Left renal cortex interstitium (tissue), 4 donors: ENCODE results near the gene CNTN5. TPM values are rescaled to one million over a fixed set of nuclear protein-coding genes. Genes with fewer than 3 reads are reported as not detected.

Source experiments
- DNase-seq, 4 donors: peaks; one replicate each; pipeline ENCODE4 v3.0.0-alpha.2; 2013; ENCODE audit warnings: low read depth in 4 of 4, low spot score in 2 of 4, missing footprints in 1 of 4
- polyA plus RNA-seq, 4 donors: library from polyadenylated mRNA; unstranded; fragments of 120-200 nt; gene quantifications; one replicate each; pipeline ENCODE4 v1.2.1, GENCODE V29; 2013; ENCODE audit not compliant: insufficient read length in 4 of 4

Gene CNTN5
- polyA plus RNA-seq, 4 donors = 19.3 to 23.3 (median 20.7) TPM

- no peak for DNase-seq
These were observed 139.7 kb downstream of the CNTN5 start for GRCh38 chr11:99160447-99160846.

GRCh38 chr11:99162819-99163218, 142.1 kb downstream of the CNTN5 start:
- DNase-seq = no peak

GRCh38 chr11:99170591-99170990, 149.8 kb downstream of the CNTN5 start:
- DNase-seq = no peak

DNA sequence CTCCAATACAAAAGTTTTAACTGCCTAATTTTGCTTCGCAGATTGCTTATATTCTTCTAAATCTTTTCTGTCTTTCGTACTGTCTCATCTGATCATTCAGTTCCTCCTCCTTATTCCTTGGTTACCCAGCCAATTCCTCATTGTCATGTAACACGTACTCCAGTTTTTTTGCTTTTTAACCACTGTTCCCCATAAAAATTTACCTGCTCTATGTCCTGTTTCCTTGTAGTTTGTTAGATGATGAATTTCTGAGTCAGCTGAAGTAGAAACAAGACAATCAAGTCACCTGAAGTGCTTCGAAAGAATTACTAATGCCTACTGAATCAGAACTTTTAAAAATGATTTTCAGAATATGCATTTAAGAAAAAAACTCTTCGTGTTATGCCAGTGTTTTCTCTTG, 150.6 kb downstream of the CNTN5 start:
- DNase-seq = no peak

- no peak for DNase-seq
These were observed 155.7 kb downstream of the CNTN5 start for GRCh38 chr11:99176430-99176829.

DNA sequence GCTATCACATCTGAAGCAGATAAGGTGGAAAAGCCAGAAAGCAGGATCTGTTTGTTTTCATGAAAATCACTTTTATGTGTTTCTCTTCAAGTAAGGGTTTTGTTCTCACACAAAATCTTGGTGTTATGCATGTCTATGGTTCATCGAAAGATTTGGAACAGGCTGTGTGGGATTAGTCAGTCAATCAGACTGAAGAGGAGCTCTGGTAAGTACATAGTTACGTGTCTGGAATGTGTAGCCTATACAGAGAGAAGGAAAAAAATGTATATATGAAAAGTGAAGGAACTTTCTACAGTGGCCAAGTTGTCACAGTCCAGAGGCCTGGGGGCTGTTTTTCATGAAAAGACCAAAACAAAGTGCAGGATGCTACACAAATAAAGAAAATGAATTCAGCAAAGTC, 156.7 kb downstream of the CNTN5 start:
- DNase-seq = no peak

DNA sequence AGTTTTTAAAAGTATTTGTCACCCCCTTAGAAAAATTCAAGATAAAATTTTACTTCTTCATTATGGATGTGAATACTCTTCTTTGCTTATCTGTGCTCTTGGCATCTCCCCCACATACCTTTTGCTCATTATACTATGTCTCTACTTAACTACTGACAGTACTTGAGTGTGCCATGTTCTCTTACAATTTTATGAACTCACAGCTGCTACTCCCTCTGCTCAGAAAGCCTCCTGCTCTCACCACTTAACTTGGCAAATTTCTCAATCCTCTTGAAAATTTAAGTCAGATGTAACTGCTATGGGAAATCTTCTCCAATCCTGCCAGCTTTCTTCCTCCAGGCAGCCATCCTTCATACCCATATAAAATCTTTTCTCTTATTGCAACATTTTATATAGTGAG, 163.4 kb downstream of the CNTN5 start:
- DNase-seq = no peak

- DNase-seq = no peak
These were observed 167.5 kb downstream of the CNTN5 start for GRCh38 chr11:99188221-99188620.

DNA sequence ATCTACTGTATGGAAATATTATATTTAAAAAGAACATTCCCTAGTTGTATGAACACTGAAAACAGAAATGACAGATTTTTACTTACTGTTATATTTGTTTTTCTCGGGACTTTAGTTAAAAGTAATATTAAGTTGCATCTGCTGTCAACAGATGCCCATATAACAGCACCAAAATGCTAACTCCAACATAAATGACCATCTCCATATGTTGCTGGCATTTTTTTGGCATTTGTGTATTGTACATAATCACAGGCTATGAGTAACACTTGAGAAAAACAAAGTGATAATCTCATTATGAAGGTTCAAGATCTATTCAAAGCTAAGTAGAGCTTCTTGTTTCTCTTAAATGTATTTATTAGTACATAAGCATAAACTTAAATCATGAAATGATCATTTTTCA, 172.0 kb downstream of the CNTN5 start:
- DNase-seq = no peak

DNA sequence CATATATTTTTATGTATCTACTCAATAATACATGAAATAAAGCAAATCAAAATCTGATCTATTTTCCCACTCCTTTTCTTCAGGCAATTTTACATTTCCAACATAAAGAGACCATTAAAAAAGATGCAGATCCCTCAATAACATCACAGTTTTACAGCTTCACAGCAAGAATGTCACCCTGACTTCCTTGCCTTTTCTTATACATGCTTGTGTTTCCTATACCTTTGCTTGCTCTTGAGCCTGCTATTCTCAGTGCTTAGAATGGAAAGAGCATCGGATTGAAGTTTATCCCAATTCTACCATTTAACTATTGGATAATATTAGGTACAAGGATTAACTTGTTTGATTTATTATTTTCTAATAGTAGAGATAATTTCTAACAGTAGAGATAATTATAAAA, 176.7 kb downstream of the CNTN5 start:
- no peak for DNase-seq

GRCh38 chr11:99198215-99198614, 177.5 kb downstream of the CNTN5 start:
- DNase-seq = no peak

- no peak for DNase-seq
These were observed 178.6 kb downstream of the CNTN5 start for GRCh38 chr11:99199341-99199740.

DNA sequence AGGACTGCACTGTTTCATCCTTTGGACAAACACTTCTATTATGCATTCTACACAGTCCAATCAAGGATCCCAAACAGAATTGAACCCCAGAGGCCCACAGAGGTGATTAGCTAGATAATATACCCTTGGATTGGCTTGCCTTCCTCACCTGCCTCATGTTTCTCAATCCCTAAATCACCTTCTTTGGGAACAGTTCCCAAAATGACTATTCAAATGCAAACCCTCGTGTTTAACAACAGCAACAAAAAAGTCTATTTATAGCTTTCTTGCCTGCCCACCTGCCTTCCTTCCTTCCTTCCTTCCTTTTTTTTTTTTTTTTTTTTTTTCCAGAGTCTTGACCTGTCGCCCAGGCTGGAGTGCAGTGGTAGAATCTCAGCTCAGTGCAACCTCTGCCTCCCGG, 180.0 kb downstream of the CNTN5 start:
- DNase-seq = no peak

GRCh38 chr11:99208813-99209212, 188.1 kb downstream of the CNTN5 start:
- DNase-seq = no peak

DNA sequence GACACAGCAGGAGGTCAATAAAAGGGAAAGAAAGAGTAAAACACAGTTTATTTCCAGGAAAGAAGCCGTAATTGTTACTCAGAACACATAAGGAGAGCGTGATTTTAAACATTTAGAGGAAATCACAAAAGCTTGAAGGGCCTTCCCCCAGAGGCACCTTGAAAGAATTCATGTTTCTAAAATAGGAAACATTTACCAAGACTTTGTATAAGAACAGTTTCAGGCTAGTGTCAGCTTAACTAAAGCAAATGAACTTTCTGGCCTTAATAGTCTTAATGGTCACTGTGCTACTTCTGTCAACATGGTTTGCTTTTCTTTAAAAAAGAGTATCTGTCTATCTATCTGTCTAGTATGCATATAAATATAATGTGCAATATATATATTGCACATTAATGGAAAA, 208.8 kb downstream of the CNTN5 start:
- DNase-seq = no peak

GRCh38 chr11:99234534-99234933, 213.8 kb downstream of the CNTN5 start:
- DNase-seq = no peak

- no peak for DNase-seq
These were observed 217.7 kb downstream of the CNTN5 start for GRCh38 chr11:99238401-99238800.

- DNase-seq = no peak
These were observed 219.7 kb downstream of the CNTN5 start for GRCh38 chr11:99240192-99241030.

- DNase-seq = no peak
These were observed 220.3 kb downstream of the CNTN5 start for GRCh38 chr11:99241066-99241465.

DNA sequence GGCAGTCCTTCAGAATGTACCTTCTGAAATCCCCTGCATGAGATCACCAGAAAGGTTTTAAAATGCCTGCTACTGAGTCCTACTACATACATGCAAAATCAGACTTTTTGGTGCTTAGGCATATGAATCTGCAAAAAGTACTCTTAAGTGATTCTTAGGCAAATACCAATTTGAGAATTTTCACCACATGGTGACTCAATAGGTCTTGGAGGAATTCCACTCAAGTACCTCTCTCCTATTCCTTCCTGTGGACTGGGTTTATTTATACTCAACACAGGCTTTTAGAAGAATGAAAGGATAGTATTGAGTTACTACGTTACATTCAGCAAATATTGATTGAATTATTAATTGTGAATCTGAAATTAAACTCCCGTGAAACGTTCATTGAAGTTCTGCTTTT, 223.9 kb downstream of the CNTN5 start:
- no peak for DNase-seq

DNA sequence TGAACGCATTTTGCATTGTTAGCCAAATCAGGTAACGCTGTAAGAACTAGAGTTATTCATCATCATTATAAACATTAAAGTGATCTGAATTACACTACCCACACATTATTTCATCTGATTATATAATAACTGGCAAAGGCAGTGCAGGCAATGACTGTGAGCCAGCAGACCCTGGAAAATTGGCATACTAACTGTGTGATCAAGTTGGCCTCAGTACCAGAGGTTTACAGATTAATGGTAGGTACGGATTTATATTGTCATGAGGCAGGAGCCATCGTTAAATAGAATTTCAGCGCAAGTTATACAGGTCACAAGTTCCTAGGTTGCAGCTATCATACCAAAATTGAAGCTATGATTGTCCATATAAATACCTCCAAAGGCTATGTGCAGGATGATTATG, 225.4 kb downstream of the CNTN5 start:
- DNase-seq = no peak

- no peak for DNase-seq
These were observed 235.9 kb downstream of the CNTN5 start for GRCh38 chr11:99256614-99257013.

DNA sequence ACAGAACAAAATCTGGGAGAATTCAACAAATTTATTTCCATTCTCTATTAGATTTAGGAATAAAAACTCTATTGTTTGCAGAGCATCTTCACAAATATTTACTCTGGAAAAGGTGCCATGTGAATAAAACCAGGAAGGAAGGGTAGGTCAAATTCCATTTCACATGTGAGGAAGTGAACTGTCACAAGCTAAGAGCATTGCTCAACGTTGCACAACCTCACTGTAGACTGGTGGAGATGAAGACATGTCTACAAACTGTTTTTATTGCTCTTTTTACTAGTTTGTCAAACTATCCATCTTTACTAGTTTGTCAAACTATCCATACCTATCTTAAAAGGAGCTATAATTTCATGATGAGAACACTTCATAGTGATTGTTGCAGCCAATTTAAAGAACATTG, 236.4 kb downstream of the CNTN5 start:
- no peak for DNase-seq
